Neutrophil (primary cell): ENCODE data around the gene COMMD1.
A peak's percentile ranks its signal among the peaks of the same experiment; 100 is the strongest.
"Not testable (repeated sequence)": the region's sequence is repeated elsewhere in the genome, so short reads cannot be mapped to it uniquely, and the experiment has no call there.

Source experiments
- H3K27ac ChIP-seq: fragments of 200-600 bp; sonication (generic); 2 replicates; pipeline ENCODE4 v1.5.1; 2016; ENCODE audit warnings: mild to moderate bottlenecking, moderate library complexity
- H3K27me3 ChIP-seq: fragments of 200-600 bp; sonication (generic); 2 replicates; pipeline ENCODE4 v1.6.0; 2016; ENCODE audit warnings: mild to moderate bottlenecking
- H3K36me3 ChIP-seq: fragments of 200-600 bp; sonication (generic); 2 replicates; pipeline ENCODE4 v1.5.1; 2017
- H3K4me1 ChIP-seq, 2 experiments: fragments of 200-600 bp in 1 of 2; sonication (generic) in 1 of 2; 1 replicate in 1 of 2; 2 replicates in 1 of 2; pipeline versions ENCODE4 v1.5.1 to v1.6.1; 2013 to 2016; ENCODE audit warnings: low read depth in 1 of 2, low read length in 1 of 2, mild to moderate bottlenecking in 1 of 2, moderate library complexity in 1 of 2; ENCODE audit not compliant: control insufficient read depth in 1 of 2, insufficient read depth in 1 of 2
- H3K4me3 ChIP-seq, 2 experiments: fragments of 200-600 bp in 1 of 2; sonication (generic) in 1 of 2; 1 replicate in 1 of 2; 2 replicates in 1 of 2; pipeline ENCODE4 v1.5.1; 2013 to 2016; ENCODE audit warnings: low read depth in 1 of 2, low read length in 1 of 2, mild to moderate bottlenecking in 1 of 2, moderate library complexity in 1 of 2
- H3K9me3 ChIP-seq: fragments of 200-600 bp; sonication (generic); 2 replicates; pipeline ENCODE4 v1.5.1; 2016
- CTCF ChIP-seq: fragments of 200-600 bp; sonication (generic); IDR thresholded peaks from 2 replicates; pipeline ENCODE4 v1.5.1; 2016; ENCODE audit warnings: antibody characterized with exemption

The COMMD1 gene

GRCh38 chr2:61877571-61878245 lies 27.8 kb upstream of the COMMD1 start:
- no peaks in the 10 kb centered on the region for H3K4me1 ChIP-seq
- no peak for TF ChIP-seq CTCF
- H3K27ac ChIP-seq, result no peak overlapping the region
- H3K4me3 ChIP-seq, result no peak overlapping the region
- H3K9me3 ChIP-seq, result no peaks in the 10 kb centered on the region
- H3K27me3 ChIP-seq, result no peaks in the 10 kb centered on the region
- peaks cover 86% of the 10 kb centered on the region for H3K36me3 ChIP-seq

- Histone ChIP-seq H3K4me1 (no peaks in the 10 kb centered on the region), H3K9me3 (no peaks in the 10 kb centered on the region), H3K4me3 (no peak overlapping the region), H3K27me3 (no peaks in the 10 kb centered on the region), H3K36me3 (peaks cover 81% of the 10 kb centered on the region), H3K27ac (no peak overlapping the region)
- no peak for TF ChIP-seq CTCF
Measured at GRCh38 chr2:61878761-61879160, 26.7 kb upstream of the COMMD1 start.

- not testable (repeated sequence) for H3K4me1 ChIP-seq
Measured at GRCh38 chr2:61879351-61879750, 26.1 kb upstream of the COMMD1 start.

GRCh38 chr2:61882850-61883249 lies 22.6 kb upstream of the COMMD1 start:
- TF ChIP-seq CTCF, result no peak
- Histone ChIP-seq H3K27ac (no peak overlapping the region), H3K4me3 (no peak overlapping the region), H3K4me1 (peaks cover 8 to 10% of the 10 kb centered on the region in 2 experiments), H3K9me3 (no peaks in the 10 kb centered on the region), H3K27me3 (no peaks in the 10 kb centered on the region), H3K36me3 (peaks cover 54% of the 10 kb centered on the region)

More at GRCh38 chr2:61879351-61879750, 26.1 kb upstream of the COMMD1 start:
- H3K9me3 ChIP-seq, H3K27ac ChIP-seq, H3K27me3 ChIP-seq, H3K4me3 ChIP-seq: not testable (repeated sequence)
- peaks cover 80% of the 10 kb centered on the region for H3K36me3 ChIP-seq

GRCh38 chr2:61885896-61886603 lies 19.4 kb upstream of the COMMD1 start:
- Histone ChIP-seq H3K9me3 (no peaks in the 10 kb centered on the region), H3K27ac (no peak overlapping the region), H3K4me3 (no peak overlapping the region), H3K36me3 (peaks cover 26% of the 10 kb centered on the region), H3K27me3 (no peaks in the 10 kb centered on the region), H3K4me1 (peaks cover 11% of the 10 kb centered on the region in 2 experiments)
- no peak for TF ChIP-seq CTCF

GRCh38 chr2:61887717-61888266 lies 17.7 kb upstream of the COMMD1 start:
- no peaks in the 10 kb centered on the region for H3K27me3 ChIP-seq
- peaks cover 16% of the 10 kb centered on the region for H3K36me3 ChIP-seq
- peak overlapping the region; percentile 88 to 98 for H3K4me3 ChIP-seq
- H3K4me1 ChIP-seq, result peaks cover 11% of the 10 kb centered on the region in 2 experiments
- H3K9me3 ChIP-seq, result no peaks in the 10 kb centered on the region
- no peak for TF ChIP-seq CTCF
- peak overlapping the region; percentile 96 for H3K27ac ChIP-seq
